Endometrial microvascular endothelial cells (primary cell): ENCODE measurements around the gene ELAVL1. TPM values are rescaled to one million over a fixed set of nuclear protein-coding genes. Genes with fewer than 3 reads are reported as not detected.

Experiments
- in situ Hi-C: cut with HindIII; loops from 2 replicates; pipeline ENCODE4 v1.10.0; 2017; ENCODE audit warnings: low sequenced_read_pairs, low pct_unique_long_range_greater_than_20kb; ENCODE audit errors: inconsistent ontology term
- total RNA-seq: library from RNA; depleted of rRNA; stranded (reverse); fragments of >200 nt; gene quantifications from one replicate; pipeline ENCODE4 v1.2.3, GENCODE V29; 2015; ENCODE audit errors: inconsistent ontology term

ELAVL1 gene
- total RNA-seq, 1 donor from 2014 or later: 68.0 TPM

GRCh38 chr19:7917267-7918061, 88.0 kb downstream of the ELAVL1 start:
- in situ Hi-C loops: no loop called here

- in situ Hi-C loops: no loop called here
These were observed 88.5 kb downstream of the ELAVL1 start for GRCh38 chr19:7916955-7917266.

GRCh38 chr19:7916103-7916954, 89.1 kb downstream of the ELAVL1 start:
- in situ Hi-C loops: no loop called here

GRCh38 chr19:7915250-7916102, 90.0 kb downstream of the ELAVL1 start:
- in situ Hi-C loops: no loop called here

- in situ Hi-C loops: no loop called here
These were observed 90.8 kb downstream of the ELAVL1 start, which contains the start of gene TGFBR3L for GRCh38 chr19:7914598-7915045. Gene TGFBR3L (plus strand): TSS chr19:7914830.

GRCh38 chr19:7914099-7914498, 91.3 kb downstream of the ELAVL1 start:
- in situ Hi-C loops: no loop called here

GRCh38 chr19:7913652-7914051, 91.8 kb downstream of the ELAVL1 start:
- in situ Hi-C loops: no loop called here

- in situ Hi-C loops: no loop called here
These were observed 92.5 kb downstream of the ELAVL1 start for GRCh38 chr19:7912697-7913564.

GRCh38 chr19:7912144-7912696, 93.2 kb downstream of the ELAVL1 start:
- in situ Hi-C loops: no loop called here

- in situ Hi-C loops: no loop called here
These were observed 93.8 kb downstream of the ELAVL1 start for GRCh38 chr19:7911508-7912143.

GRCh38 chr19:7910321-7911161, 94.9 kb downstream of the ELAVL1 start:
- in situ Hi-C loops: no loop called here

- in situ Hi-C loops: no loop called here
These were observed 95.9 kb downstream of the ELAVL1 start for GRCh38 chr19:7909471-7910067.

GRCh38 chr19:7908742-7909461, 96.5 kb downstream of the ELAVL1 start:
- in situ Hi-C loops: no loop called here
